ENCODE results near the gene GPR132.

GRCh38 chr14:105071326-105071725 lies 6.1 kb upstream of the GPR132 start:
- no peak for TF ChIP-seq CTCF (IDR thresholded peaks at IDR 0.05)
- no peak for TF ChIP-seq EZH2 (IDR thresholded peaks at IDR 0.05; ENCODE audit: borderline replicate concordance, insufficient read depth, low read depth, low read length, poor library complexity, severe bottlenecking)
